Endothelial cell of umbilical vein (primary cell): ENCODE measurements around the gene COL19A1. TPM values are rescaled to one million over a fixed set of nuclear protein-coding genes. Genes with fewer than 3 reads are reported as not detected.

Experiments used
- BruUV-seq: library from RNA; stranded (reverse); fragments of 400-500 nt; replicated peaks from 2 replicates; lab custom pipeline; 2021; lab: Mats Ljungman, UMichigan
- CTCF ChIA-PET: fragments of 300-600, 350-600 bp; sonication (Branson Sonifier 250); formaldehyde crosslinking; loops from one replicate; lab custom pipeline; 2021; ENCODE audit warnings: antibody characterized with exemption, inconsistent platforms; lab: Charles Lee
- POLR2A ChIA-PET: fragments of 300-600, 350-600 bp; sonication (Branson Sonifier 250); formaldehyde crosslinking; loops from one replicate; lab custom pipeline; 2021; ENCODE audit warnings: antibody characterized with exemption, inconsistent platforms; lab: Charles Lee
- DNase-seq: peaks from one replicate; pipeline ENCODE4 v3.0.0-alpha.2; 2011; ENCODE audit warnings: low read depth, low spot score
- FAIRE-seq: peaks from 2 replicates; lab custom pipeline; 2011; peaks lifted over from hg19 to GRCh38; lab: Jason Lieb, UNC
- H2AFZ ChIP-seq: 2 replicates; pipeline ENCODE4 v1.6.0; 2012; ENCODE audit warnings: low read depth, low read length, control low read depth, inconsistent platforms
- H3K27ac ChIP-seq: 2 replicates; pipeline ENCODE4 v1.5.1; 2011; ENCODE audit warnings: low read depth, mild to moderate bottlenecking, control low read depth, low read length, moderate library complexity; ENCODE audit not compliant: insufficient read depth
- H3K27me3 ChIP-seq, 2 experiments: 2 replicates each; pipeline versions ENCODE4 v1.6.0 to v1.6.1; 2011; ENCODE audit warnings: low read length in 2 of 2, mixed read lengths in 1 of 2; ENCODE audit not compliant: control insufficient read depth in 2 of 2, insufficient read depth in 2 of 2
- H3K36me3 ChIP-seq, 2 experiments: 2 replicates in 1 of 2; 3 replicates in 1 of 2; pipeline ENCODE4 v1.5.1; 2011; ENCODE audit warnings: low read length in 2 of 2, mild to moderate bottlenecking in 1 of 2, moderate library complexity in 1 of 2; ENCODE audit not compliant: control insufficient read depth in 2 of 2, insufficient read depth in 2 of 2; ENCODE audit errors: extremely low read depth in 1 of 2
- H3K4me1 ChIP-seq: 3 replicates; pipeline ENCODE4 v1.5.1; 2011; ENCODE audit warnings: mild to moderate bottlenecking, low read length; ENCODE audit not compliant: control insufficient read depth, insufficient read depth; ENCODE audit errors: extremely low read depth
- H3K4me2 ChIP-seq: 2 replicates; pipeline ENCODE4 v1.6.1; 2011; ENCODE audit warnings: low read length, control low read depth, mixed read lengths; ENCODE audit not compliant: insufficient read depth
- H3K4me3 ChIP-seq, 3 experiments: fragments of 200-600 bp in 1 of 3; sonication (generic), shearing (Covaris generic) in 1 of 3; replicated peaks in 1 of 3; 2 replicates each; pipeline ENCODE4 v1.5.1; 2011 to 2016; ENCODE audit warnings: control low read depth in 3 of 3, low read length in 3 of 3, mild to moderate bottlenecking in 2 of 3, inconsistent platforms in 1 of 3, low read depth in 1 of 3, moderate library complexity in 1 of 3; ENCODE audit not compliant: insufficient read depth in 1 of 3
- H3K79me2 ChIP-seq: 2 replicates; pipeline ENCODE4 v1.6.0; 2012; ENCODE audit warnings: low read length, inconsistent platforms; ENCODE audit not compliant: control insufficient read depth, insufficient read depth
- H3K9ac ChIP-seq: replicated peaks from 2 replicates; pipeline ENCODE3; 2011; ENCODE audit warnings: low read length, control low read depth; ENCODE audit not compliant: insufficient read depth; ENCODE audit errors: extremely low read depth
- H3K9me1 ChIP-seq: replicated peaks from 3 replicates; pipeline ENCODE4 v1.6.0; 2011; ENCODE audit warnings: mild to moderate bottlenecking, low read length; ENCODE audit not compliant: control insufficient read depth, insufficient read depth; ENCODE audit errors: extremely low read depth
- H3K9me3 ChIP-seq: replicated peaks from 2 replicates; pipeline ENCODE4 v1.5.1; 2012; ENCODE audit warnings: low read length, inconsistent platforms; ENCODE audit not compliant: control insufficient read depth, insufficient read depth
- H4K20me1 ChIP-seq: replicated peaks from 2 replicates; pipeline ENCODE3; 2011; ENCODE audit warnings: mild to moderate bottlenecking, low read length; ENCODE audit not compliant: control insufficient read depth, insufficient read depth; ENCODE audit errors: extremely low read depth
- EZH2 ChIP-seq: IDR thresholded peaks from 2 replicates; pipeline ENCODE4 v1.6.1; 2012; ENCODE audit warnings: borderline replicate concordance, low read depth, mild to moderate bottlenecking, moderate library complexity, low read length, inconsistent platforms; ENCODE audit not compliant: severe bottlenecking
- FOS ChIP-seq: IDR thresholded peaks from 2 replicates; pipeline ENCODE4 v1.6.1; 2011; ENCODE audit warnings: mild to moderate bottlenecking, low read length, moderate library complexity, borderline replicate concordance; ENCODE audit not compliant: insufficient read depth
- GATA2 ChIP-seq: IDR thresholded peaks from 2 replicates; pipeline ENCODE4 v1.7.0; 2011; ENCODE audit warnings: low read depth, mild to moderate bottlenecking, moderate library complexity, mixed read lengths, low read length; ENCODE audit not compliant: insufficient read length, insufficient read depth
- JUN ChIP-seq: IDR thresholded peaks from 2 replicates; pipeline ENCODE4 v1.6.1; 2011; ENCODE audit warnings: borderline replicate concordance, low read depth; ENCODE audit not compliant: insufficient read length, insufficient read depth
- MYC ChIP-seq: IDR thresholded peaks from one replicate; pipeline ENCODE4 v1.6.1; 2011; ENCODE audit warnings: mild to moderate bottlenecking, low read depth, low read length
- POLR2A ChIP-seq: IDR thresholded peaks from 2 replicates; pipeline ENCODE4 v1.6.1; 2012; ENCODE audit warnings: low read depth, mild to moderate bottlenecking, control low read depth, low read length
- POLR2AphosphoS5 ChIP-seq: IDR thresholded peaks from 2 replicates; pipeline ENCODE4 v1.6.1; 2012; ENCODE audit warnings: low read depth, mild to moderate bottlenecking, control low read depth, low read length, moderate library complexity; ENCODE audit not compliant: insufficient read depth
- dilution Hi-C: fragments of 300-500 bp; cut with MboI; formaldehyde crosslinking; loops from one replicate; pipeline ENCODE4 v1.15.0; 2019; ENCODE audit warnings: low sequenced_read_pairs; ENCODE audit not compliant: extremely low pct_ligation_motif_present
- intact Hi-C: fragments of 100-400 bp; cut with micrococcal nuclease; formaldehyde crosslinking; loops from one replicate; pipeline ENCODE4 v1.10.0; 2022
- polyA plus RNA-seq, 4 experiments: library from polyadenylated mRNA; depleted of rRNA in 3 of 4; stranded (reverse) in 3 of 4; unstranded in 1 of 4; fragments of >200 nt; gene quantifications; 2 replicates each; pipeline versions ENCODE4 v1.2.1 to v1.2.3, GENCODE V29; 2011 to 2012; ENCODE audit warnings: missing spikeins in 1 of 4
- total RNA-seq: library from RNA; stranded (reverse); gene quantifications from 2 replicates; pipeline ENCODE4 v1.2.3, GENCODE V29; 2021
- TF ChIP-seq, protein P1 (sequence below): IDR thresholded peaks from 2 replicates; pipeline ENCODE4 v1.6.1; 2011; ENCODE audit not compliant: insufficient read depth, insufficient read length
- TF ChIP-seq, protein P2 (sequence below), 2 donors: IDR thresholded peaks; 1 replicate in 1 of 2; 2 replicates in 1 of 2; pipeline ENCODE4 v1.5.1; 2011; ENCODE audit warnings: low read length in 2 of 2, mild to moderate bottlenecking in 2 of 2, moderate library complexity in 2 of 2, control low read depth in 1 of 2, inconsistent platforms in 1 of 2, low read depth in 1 of 2; ENCODE audit not compliant: insufficient read depth in 1 of 2; ENCODE audit errors: extremely low read depth in 1 of 2

The COL19A1 gene
- total and polyA plus RNA-seq, 2 donors (not counting 3 experiments of a cell fraction or from before 2014, with no cell fraction given) = not detected

DNA sequence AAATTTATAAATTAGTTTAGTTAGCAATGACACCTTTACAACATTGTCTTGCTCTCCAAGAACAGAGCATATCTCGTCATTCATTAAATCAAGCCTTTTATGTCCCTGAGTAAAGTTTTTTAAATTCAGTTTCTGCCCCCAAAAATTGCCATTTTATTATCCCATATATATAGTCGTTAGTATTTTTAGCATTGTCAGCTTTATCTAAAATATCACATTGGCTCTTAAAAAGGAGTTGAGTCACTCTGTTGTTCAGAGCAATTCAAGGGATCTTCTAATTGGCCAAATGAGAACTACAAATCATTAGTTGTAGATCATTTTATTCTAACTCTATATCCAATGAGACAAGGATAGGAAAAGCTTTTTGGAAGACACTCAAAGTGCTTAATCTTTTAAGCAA lies 309.4 kb downstream of the COL19A1 start:
- Histone ChIP-seq H3K27ac (no peak overlapping the region), H3K4me3 (no peak overlapping the region), H3K9me1 (no peaks in the 10 kb centered on the region), H3K9me3 (no peaks in the 10 kb centered on the region), H3K27me3 (no peaks in the 10 kb centered on the region), H3K4me1 (no peaks in the 10 kb centered on the region), H3K4me2 (no peak overlapping the region), H2AFZ (no peak overlapping the region), H4K20me1 (no peaks in the 10 kb centered on the region), H3K36me3 (no peaks in the 10 kb centered on the region), H3K9ac (no peak overlapping the region), H3K79me2 (no peaks in the 10 kb centered on the region)
- DNase-seq (no peak), FAIRE-seq (no peak)
- no peak for TF ChIP-seq JUN
- TF ChIP-seq POLR2A = no peak
- TF ChIP-seq MYC = no peak
- no peak for TF ChIP-seq FOS
- no peak for TF ChIP-seq GATA2
- TF ChIP-seq, protein P1, sequence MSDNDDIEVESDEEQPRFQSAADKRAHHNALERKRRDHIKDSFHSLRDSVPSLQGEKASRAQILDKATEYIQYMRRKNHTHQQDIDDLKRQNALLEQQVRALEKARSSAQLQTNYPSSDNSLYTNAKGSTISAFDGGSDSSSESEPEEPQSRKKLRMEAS = no peak
- BruUV-seq = no TSS peak
- ChIA-PET CTCF (interaction anchor here (1.2 kb wide), 1 partner anchor 10 kb away, joined by 3 read pairs; no protein-coding TSS in a partner anchor), POLR2A (no interaction called here)
- dilution Hi-C loops = no loop called here
- intact Hi-C loops = no loop called here

DNA sequence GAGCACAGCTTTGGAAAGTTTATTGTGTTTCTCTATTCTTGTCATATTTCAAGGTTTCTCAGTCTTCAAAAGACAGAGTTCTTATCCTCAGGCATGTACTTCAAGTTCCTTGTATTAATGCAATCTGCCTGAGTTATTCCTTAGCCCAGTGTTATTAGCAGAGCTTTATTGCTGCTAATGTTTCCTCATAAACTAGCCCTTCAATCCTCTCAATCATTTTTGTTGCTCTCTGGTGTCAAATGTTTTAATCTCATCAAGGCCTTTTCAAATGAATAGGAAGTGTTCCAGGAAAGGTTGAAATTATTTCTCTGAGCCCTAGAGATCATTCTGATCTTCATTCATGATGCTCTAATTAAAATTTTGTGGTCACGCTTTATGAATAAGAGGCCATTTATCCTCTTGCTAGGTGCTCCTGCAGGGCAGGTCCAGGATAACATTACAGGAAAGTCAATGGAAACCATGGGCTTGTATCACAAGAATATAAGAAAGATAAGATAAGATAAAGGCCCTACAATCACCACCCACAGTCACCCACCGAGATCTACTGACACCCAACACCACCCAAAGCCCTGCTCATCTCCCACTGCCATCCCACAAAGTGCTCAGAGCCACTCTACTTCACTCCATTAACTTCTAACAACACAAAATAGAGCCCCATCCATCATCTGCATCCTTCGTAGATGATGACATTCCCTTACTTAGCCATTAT lies 310.6 kb downstream of the COL19A1 start:
- intact Hi-C loops = no loop called here
- Histone ChIP-seq H3K27me3 (no peaks in the 10 kb centered on the region), H3K9me1 (no peaks in the 10 kb centered on the region), H3K4me2 (no peak overlapping the region), H3K27ac (no peak overlapping the region), H3K36me3 (no peaks in the 10 kb centered on the region), H3K9ac (no peak overlapping the region), H2AFZ (no peak overlapping the region), H3K4me3 (no peak overlapping the region), H3K4me1 (no peaks in the 10 kb centered on the region), H4K20me1 (no peaks in the 10 kb centered on the region), H3K79me2 (no peaks in the 10 kb centered on the region), H3K9me3 (no peaks in the 10 kb centered on the region)
- dilution Hi-C loops = no loop called here
- ChIA-PET POLR2A (no interaction called here), CTCF (no interaction called here)
- FAIRE-seq (no peak), DNase-seq (no peak)
- no peak for TF ChIP-seq FOS
- TF ChIP-seq EZH2 = no peak
- no peak for TF ChIP-seq POLR2A
- TF ChIP-seq, protein P1 = no peak
- TF ChIP-seq JUN = no peak
- TF ChIP-seq POLR2AphosphoS5 = no peak
- no peak for TF ChIP-seq MYC
- no peak for TF ChIP-seq GATA2
- TF ChIP-seq, protein P2, sequence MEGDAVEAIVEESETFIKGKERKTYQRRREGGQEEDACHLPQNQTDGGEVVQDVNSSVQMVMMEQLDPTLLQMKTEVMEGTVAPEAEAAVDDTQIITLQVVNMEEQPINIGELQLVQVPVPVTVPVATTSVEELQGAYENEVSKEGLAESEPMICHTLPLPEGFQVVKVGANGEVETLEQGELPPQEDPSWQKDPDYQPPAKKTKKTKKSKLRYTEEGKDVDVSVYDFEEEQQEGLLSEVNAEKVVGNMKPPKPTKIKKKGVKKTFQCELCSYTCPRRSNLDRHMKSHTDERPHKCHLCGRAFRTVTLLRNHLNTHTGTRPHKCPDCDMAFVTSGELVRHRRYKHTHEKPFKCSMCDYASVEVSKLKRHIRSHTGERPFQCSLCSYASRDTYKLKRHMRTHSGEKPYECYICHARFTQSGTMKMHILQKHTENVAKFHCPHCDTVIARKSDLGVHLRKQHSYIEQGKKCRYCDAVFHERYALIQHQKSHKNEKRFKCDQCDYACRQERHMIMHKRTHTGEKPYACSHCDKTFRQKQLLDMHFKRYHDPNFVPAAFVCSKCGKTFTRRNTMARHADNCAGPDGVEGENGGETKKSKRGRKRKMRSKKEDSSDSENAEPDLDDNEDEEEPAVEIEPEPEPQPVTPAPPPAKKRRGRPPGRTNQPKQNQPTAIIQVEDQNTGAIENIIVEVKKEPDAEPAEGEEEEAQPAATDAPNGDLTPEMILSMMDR (IDR thresholded peaks at IDR 0.05; ENCODE audit: extremely low read depth in 1 of 2, insufficient read depth in 1 of 2, low read depth in 1 of 2, low read length in 2 of 2) = no peak
- no TSS peak for BruUV-seq
